ENCODE data around the gene NOXO1. TPM values are rescaled to one million over a fixed set of nuclear protein-coding genes. Genes with fewer than 3 reads are reported as not detected.
A peak's percentile ranks its signal among the peaks of the same experiment; 100 is the strongest.

Gene NOXO1
- total RNA-seq, 4 donors from 2014 or later = not detected

DNA sequence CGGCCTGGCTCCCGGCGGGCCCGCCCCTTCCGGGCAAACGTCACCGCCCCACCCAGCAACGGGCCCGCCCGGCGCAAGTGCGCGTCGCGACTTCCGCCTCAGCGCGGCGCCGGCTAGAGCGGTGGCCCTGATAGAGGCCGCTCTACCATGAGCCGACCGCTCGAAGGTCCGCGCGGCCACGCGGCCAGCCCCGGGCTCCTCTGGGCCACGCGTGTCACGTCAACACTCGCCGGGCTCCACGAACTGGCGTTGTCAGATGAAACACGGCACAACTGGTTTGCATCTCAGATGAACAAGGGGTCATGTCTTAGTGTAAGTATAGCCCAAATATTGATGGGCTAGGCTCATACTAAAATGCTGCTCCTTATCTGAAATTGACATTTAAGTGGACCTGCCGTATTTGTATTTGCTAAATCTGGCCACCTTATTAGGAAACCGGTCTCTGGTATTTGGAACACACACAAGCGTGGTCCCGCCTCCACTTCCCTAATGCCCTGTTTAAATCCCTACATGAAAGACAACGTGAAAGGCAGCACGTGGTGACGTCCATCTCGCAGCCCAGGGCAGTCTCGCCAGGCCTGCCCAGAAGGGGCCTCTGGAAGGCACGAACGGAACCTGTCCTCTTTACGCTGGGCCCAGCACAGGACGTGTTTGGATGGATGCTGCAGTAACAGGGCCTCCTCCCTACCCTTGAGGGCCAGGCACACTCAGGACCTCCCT, 28.7 kb upstream of the NOXO1 start, which contains the start of gene ZNF598:
ZNF598 (minus strand) TSS at position 31 of the 720 bp plus-strand sequence.
- DNase-seq (ENCODE audit: low spot score) (no peak), ATAC-seq (ENCODE audit: low FRiP score) (peak; percentile 75)
- TF ChIP-seq, protein P1, sequence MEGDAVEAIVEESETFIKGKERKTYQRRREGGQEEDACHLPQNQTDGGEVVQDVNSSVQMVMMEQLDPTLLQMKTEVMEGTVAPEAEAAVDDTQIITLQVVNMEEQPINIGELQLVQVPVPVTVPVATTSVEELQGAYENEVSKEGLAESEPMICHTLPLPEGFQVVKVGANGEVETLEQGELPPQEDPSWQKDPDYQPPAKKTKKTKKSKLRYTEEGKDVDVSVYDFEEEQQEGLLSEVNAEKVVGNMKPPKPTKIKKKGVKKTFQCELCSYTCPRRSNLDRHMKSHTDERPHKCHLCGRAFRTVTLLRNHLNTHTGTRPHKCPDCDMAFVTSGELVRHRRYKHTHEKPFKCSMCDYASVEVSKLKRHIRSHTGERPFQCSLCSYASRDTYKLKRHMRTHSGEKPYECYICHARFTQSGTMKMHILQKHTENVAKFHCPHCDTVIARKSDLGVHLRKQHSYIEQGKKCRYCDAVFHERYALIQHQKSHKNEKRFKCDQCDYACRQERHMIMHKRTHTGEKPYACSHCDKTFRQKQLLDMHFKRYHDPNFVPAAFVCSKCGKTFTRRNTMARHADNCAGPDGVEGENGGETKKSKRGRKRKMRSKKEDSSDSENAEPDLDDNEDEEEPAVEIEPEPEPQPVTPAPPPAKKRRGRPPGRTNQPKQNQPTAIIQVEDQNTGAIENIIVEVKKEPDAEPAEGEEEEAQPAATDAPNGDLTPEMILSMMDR (IDR thresholded peaks at IDR 0.05) = no peak

DNA sequence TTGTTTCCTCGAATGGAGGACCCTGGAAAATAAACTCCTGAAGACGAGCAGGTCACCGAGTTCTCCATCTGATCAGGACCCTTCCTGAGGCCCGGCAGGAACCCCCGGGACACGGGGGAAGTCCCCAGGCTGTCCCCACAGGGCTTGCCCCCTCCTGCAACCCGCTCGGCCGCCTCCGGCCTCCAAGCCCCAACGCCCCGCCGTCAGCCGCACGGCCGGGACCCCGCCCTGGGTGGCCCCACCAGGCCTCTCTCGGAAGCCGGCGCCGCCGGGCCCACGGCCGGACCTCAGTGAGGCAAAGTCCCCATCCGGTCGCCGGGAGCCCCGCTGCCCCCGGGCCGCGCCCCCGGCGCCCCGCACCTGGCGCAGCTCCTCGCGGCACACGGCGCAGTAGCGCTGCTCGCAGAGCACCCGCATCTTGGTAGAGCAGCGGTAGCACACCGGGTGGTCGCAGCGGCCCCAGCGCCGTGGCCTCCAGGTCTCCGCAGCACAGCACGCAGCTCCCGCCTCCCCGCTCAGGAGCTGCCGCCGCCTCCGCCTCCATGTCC, 28.0 kb upstream of the NOXO1 start:
- ATAC-seq (ENCODE audit: low FRiP score) (no peak), DNase-seq (ENCODE audit: low spot score) (no peak)
- TF ChIP-seq, protein P1 (IDR thresholded peaks at IDR 0.05) = no peak

DNA sequence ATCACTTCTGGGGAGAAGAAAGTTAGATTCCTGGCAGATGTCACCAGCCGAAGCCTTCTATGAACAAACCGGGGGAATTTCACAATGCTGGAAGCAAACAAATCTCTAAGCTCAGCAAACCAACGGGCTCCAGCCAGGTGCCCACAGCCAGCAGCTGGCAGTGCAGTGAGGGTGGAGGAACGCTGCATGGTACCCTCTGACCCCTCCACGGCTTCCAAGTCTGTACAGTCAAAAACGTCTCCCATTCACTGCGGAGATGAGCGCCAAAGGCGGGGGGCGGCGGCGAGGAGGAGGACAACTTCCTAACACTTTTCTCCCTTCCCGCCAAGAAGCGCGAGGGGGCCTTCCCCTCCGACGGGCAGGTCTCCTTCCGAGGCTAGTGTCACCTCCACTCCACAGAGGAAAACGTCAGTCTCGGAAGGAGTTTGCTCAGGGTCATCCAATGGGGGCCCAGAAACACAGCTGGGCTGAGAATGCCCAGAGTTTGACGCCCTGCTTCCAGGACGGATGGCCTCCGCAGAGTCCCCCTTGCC, 27.4 kb upstream of the NOXO1 start:
- TF ChIP-seq, protein P1 (IDR thresholded peaks at IDR 0.05) = no peak
- DNase-seq (ENCODE audit: low spot score) (no peak), ATAC-seq (ENCODE audit: low FRiP score) (peak; percentile 8)

DNA sequence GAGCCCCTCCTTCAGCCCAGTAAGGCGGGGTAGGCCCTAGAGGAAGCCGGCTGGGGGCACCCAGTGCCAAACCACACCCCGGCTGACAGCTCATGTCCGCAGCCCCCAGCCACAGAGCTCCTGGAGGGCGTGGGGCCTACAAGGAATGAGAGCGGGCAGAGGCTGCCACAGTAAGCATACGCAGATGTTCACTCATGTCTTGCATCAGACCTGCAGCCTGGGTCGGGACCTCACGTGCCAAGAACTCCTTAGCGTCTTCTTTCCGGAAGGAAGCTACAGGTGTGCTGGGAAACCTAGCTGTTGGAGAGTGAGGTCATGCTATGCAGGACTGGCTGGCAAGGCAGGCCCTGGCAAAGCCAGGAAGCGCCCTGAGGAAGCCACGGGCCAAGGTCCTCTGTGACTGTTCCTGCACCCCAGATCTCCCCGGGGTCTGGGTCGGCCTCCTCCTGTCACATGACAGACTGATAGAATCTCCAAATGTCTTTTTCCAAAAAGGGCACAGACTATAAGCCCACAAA, 26.8 kb upstream of the NOXO1 start:
- ATAC-seq (ENCODE audit: low FRiP score) (peak; percentile 79), DNase-seq (ENCODE audit: low spot score) (no peak)
- TF ChIP-seq, protein P1 (IDR thresholded peaks at IDR 0.05) = no peak

DNA sequence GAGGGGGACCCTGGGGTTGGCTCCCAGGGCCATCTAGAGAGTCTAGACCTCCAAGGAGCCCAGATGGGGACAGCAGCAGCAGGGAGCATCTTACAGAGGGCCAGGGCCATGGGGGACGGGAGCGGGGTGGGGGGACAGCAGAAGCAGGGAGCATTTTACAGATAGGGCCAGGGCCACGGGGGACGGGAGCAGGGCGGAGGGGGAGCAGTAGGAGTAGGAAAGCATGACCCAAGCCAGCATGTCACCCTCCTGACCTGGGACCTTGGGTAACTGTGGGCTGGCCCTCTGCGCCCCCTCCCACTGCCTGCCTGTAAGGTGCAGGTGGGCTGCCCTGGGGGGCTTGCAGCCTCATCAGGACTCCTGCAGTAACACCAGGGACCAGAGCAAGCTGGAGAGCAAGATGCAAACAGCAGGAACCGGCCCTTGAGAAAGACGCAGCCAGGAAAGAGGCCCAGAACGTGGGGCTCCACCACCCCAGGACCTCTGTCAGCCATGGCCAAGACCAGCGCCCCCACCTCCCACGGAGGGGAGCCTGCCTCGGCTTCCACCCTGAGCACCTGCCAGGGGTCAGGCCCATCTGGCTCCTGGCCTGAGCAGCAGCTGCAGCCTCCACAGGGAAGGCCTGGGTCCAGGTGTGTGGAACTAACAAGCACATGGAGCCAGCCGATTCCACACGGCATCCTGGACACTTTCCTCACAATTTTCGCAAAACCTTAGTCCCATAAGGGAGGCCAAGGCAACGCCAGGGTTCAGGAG, 26.0 kb upstream of the NOXO1 start:
- TF ChIP-seq, protein P1 (IDR thresholded peaks at IDR 0.05) = no peak

DNA sequence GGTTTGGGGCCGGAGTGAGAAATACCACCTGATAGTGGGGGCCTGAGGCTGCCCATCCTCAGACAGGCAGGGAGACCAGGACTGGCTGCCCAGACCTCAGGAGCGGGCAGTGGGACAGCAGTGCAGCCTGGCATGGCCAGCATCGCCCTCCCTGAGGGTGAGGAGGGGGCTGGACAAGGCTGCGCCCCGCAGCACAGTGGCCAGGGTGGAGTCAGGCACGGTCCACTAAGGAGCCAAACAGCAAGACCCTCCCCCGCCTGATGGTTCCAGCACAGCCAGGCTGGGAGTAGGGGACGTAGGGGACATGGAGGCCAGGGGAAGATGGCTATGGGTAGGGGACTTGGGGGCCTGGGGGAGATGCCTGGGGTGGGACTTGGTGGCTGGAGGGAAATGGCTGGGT, 25.0 kb upstream of the NOXO1 start:
- ATAC-seq (ENCODE audit: low FRiP score) (no peak), DNase-seq (ENCODE audit: low spot score) (no peak)
- TF ChIP-seq, protein P1 (IDR thresholded peaks at IDR 0.05) = no peak

More for the DNA sequence above, 26.0 kb upstream of the NOXO1 start:
- DNase-seq (ENCODE audit: low spot score) (no peak), ATAC-seq (ENCODE audit: low FRiP score) (no peak)

Data from omental fat pad (tissue), 4 donors.